ENCODE results near the gene G3BP1.

Gene G3BP1

GRCh38 chr5:151740958-151741373 lies 30.8 kb upstream of the G3BP1 start:
- no peak overlapping the region for H3K4me3 ChIP-seq (ENCODE audit: low read depth, low read length)
- DNase-seq (ENCODE audit: low read depth), result no peak
- TF ChIP-seq CTCF (IDR thresholded peaks at IDR 0.05; ENCODE audit: insufficient read depth, low read depth, low read length, missing control alignments), result no peak

GRCh38 chr5:151741678-151742423 lies 29.9 kb upstream of the G3BP1 start:
- no peak for TF ChIP-seq CTCF (IDR thresholded peaks at IDR 0.05; ENCODE audit: insufficient read depth, low read depth, low read length, missing control alignments)
- H3K4me3 ChIP-seq (ENCODE audit: low read depth, low read length), result no peak overlapping the region
- DNase-seq (ENCODE audit: low read depth), result no peak

GRCh38 chr5:151742870-151743294 lies 28.9 kb upstream of the G3BP1 start:
- peak; percentile 56 for TF ChIP-seq CTCF (IDR thresholded peaks at IDR 0.05; ENCODE audit: insufficient read depth, low read depth, low read length, missing control alignments)
- no peak overlapping the region for H3K4me3 ChIP-seq (ENCODE audit: low read depth, low read length)
- peak; percentile 52 for DNase-seq (ENCODE audit: low read depth)

- DNase-seq (ENCODE audit: low read depth), result no peak
- no peak for TF ChIP-seq CTCF (IDR thresholded peaks at IDR 0.05; ENCODE audit: insufficient read depth, low read depth, low read length, missing control alignments)
- no peak overlapping the region for H3K4me3 ChIP-seq (ENCODE audit: low read depth, low read length)
Observed at GRCh38 chr5:151743530-151743929, 28.2 kb upstream of the G3BP1 start.

GRCh38 chr5:151745071-151745705 lies 26.6 kb upstream of the G3BP1 start:
- H3K4me3 ChIP-seq (ENCODE audit: low read depth, low read length), result no peak overlapping the region
- peak; percentile 73 for DNase-seq (ENCODE audit: low read depth)
- no peak for TF ChIP-seq CTCF (IDR thresholded peaks at IDR 0.05; ENCODE audit: insufficient read depth, low read depth, low read length, missing control alignments)

- H3K4me3 ChIP-seq (ENCODE audit: low read depth, low read length), result peak overlapping the region; percentile 31
- TF ChIP-seq CTCF (IDR thresholded peaks at IDR 0.05; ENCODE audit: insufficient read depth, low read depth, low read length, missing control alignments), result no peak
- peak; percentile 21 for DNase-seq (ENCODE audit: low read depth)
Observed at GRCh38 chr5:151750121-151750520, 21.6 kb upstream of the G3BP1 start.
